HG03469 (cell line): Measurements from ENCODE around the gene KCNMA1.

Source experiments
- ATAC-seq: cut with Tn5 transposase; IDR thresholded peaks from one replicate; pipeline ENCODE4 v1.9.1; 2021; ENCODE audit warnings: mild to moderate bottlenecking, moderate library complexity, moderate number of reproducible peaks; ENCODE audit not compliant: unreplicated experiment

Gene KCNMA1

GRCh38 chr10:77315496-77316129 lies 322.0 kb downstream of the KCNMA1 start:
- ATAC-seq, result no peak

GRCh38 chr10:77313066-77313750 lies 324.4 kb downstream of the KCNMA1 start:
- ATAC-seq, result no peak

- ATAC-seq, result no peak
Measured at GRCh38 chr10:77311186-77311585, 326.4 kb downstream of the KCNMA1 start.

- ATAC-seq, result no peak
Measured at GRCh38 chr10:77310288-77310840, 327.2 kb downstream of the KCNMA1 start.

GRCh38 chr10:77309509-77309908 lies 328.1 kb downstream of the KCNMA1 start:
- no peak for ATAC-seq

GRCh38 chr10:77309092-77309491 lies 328.5 kb downstream of the KCNMA1 start:
- no peak for ATAC-seq

GRCh38 chr10:77308084-77308732 lies 329.4 kb downstream of the KCNMA1 start:
- no peak for ATAC-seq

GRCh38 chr10:77306666-77307065 lies 330.9 kb downstream of the KCNMA1 start:
- ATAC-seq, result no peak

GRCh38 chr10:77305650-77306632 lies 331.7 kb downstream of the KCNMA1 start:
- ATAC-seq, result no peak

GRCh38 chr10:77304192-77304591 lies 333.4 kb downstream of the KCNMA1 start:
- no peak for ATAC-seq

GRCh38 chr10:77301305-77301730 lies 336.3 kb downstream of the KCNMA1 start:
- no peak for ATAC-seq

- ATAC-seq, result no peak
Measured at GRCh38 chr10:77300682-77301302, 336.8 kb downstream of the KCNMA1 start.

- ATAC-seq, result no peak
Measured at GRCh38 chr10:77299320-77299719, 338.3 kb downstream of the KCNMA1 start.

- no peak for ATAC-seq
Measured at GRCh38 chr10:77297393-77297739, 340.2 kb downstream of the KCNMA1 start.

- no peak for ATAC-seq
Measured at GRCh38 chr10:77296534-77297392, 340.8 kb downstream of the KCNMA1 start.

GRCh38 chr10:77293773-77294172 lies 343.8 kb downstream of the KCNMA1 start:
- ATAC-seq, result no peak

- no peak for ATAC-seq
Measured at GRCh38 chr10:77293347-77293746, 344.3 kb downstream of the KCNMA1 start.

- no peak for ATAC-seq
Measured at GRCh38 chr10:77291596-77292505, 345.8 kb downstream of the KCNMA1 start.
